Thoracic aorta (tissue), 2 donors: Measurements from ENCODE around the gene RBM26. TPM values are rescaled to one million over a fixed set of nuclear protein-coding genes. Genes with fewer than 3 reads are reported as not detected.
A peak's percentile ranks its signal among the peaks of the same experiment; 100 is the strongest.

Experiments
- ATAC-seq: fragments of 150-250 bp; one replicate; pipeline ENCODE4 v1.8.0; 2017; ENCODE audit warnings: low read depth; ENCODE audit not compliant: insufficient number of reproducible peaks, low FRiP score
- DNase-seq: peaks from one replicate; pipeline ENCODE4 v3.0.0-alpha.2; 2020; ENCODE audit warnings: low spot score
- H3K27ac ChIP-seq, 2 donors: fragments of 200-600 bp; sonication (generic); 1 replicate in 1 of 2; 2 replicates in 1 of 2; pipeline ENCODE4 v1.5.1; 2016; ENCODE audit warnings: mild to moderate bottlenecking in 2 of 2, moderate library complexity in 2 of 2
- H3K27me3 ChIP-seq: fragments of 200-600 bp; sonication (generic); replicated peaks from 2 replicates; pipeline ENCODE4 v1.6.0; 2016; ENCODE audit warnings: mild to moderate bottlenecking; ENCODE audit not compliant: insufficient read depth
- H3K36me3 ChIP-seq: fragments of 200-600 bp; sonication (generic); one replicate; pipeline ENCODE4 v1.5.1; 2016
- H3K4me1 ChIP-seq, 2 donors: fragments of 200-600 bp; sonication (generic); 1 replicate in 1 of 2; 2 replicates in 1 of 2; pipeline versions ENCODE4 v1.5.1 to v1.6.0; 2016; ENCODE audit warnings: low read depth in 2 of 2, mild to moderate bottlenecking in 1 of 2; ENCODE audit not compliant: control insufficient read depth in 1 of 2
- H3K4me3 ChIP-seq: fragments of 200-600 bp; sonication (generic); 2 replicates; pipeline ENCODE4 v1.5.1; 2016; ENCODE audit warnings: mild to moderate bottlenecking
- H3K9me3 ChIP-seq: fragments of 200-600 bp; sonication (generic); 2 replicates; pipeline ENCODE4 v1.5.1; 2016
- total RNA-seq, 2 donors: library from RNA; depleted of rRNA; stranded (reverse); fragments of >200 nt; gene quantifications; one replicate each; pipeline versions ENCODE4 v1.1.0 to v1.2.3, GENCODE V29; 2016
- TF ChIP-seq, protein P1 (sequence below): fragments of 200-600 bp; sonication (generic); IDR thresholded peaks from one replicate; pipeline ENCODE4 v1.5.1; 2019; ENCODE audit warnings: antibody characterized with exemption

The RBM26 gene
- total RNA-seq, 2 donors from 2014 or later, result 30.9 to 55.4 TPM

GRCh38 chr13:79404985-79405384 lies 1.1 kb downstream of the RBM26 start:
- Histone ChIP-seq H3K4me3 (peak overlapping the region; percentile 93), H3K36me3 (no peaks in the 10 kb centered on the region), H3K27ac (peak overlapping the region in 1 of 2 donors; percentile 90), H3K9me3 (no peaks in the 10 kb centered on the region), H3K27me3 (no peaks in the 10 kb centered on the region), H3K4me1 (peaks cover 36 to 48% of the 10 kb centered on the region in 2 donors)
- TF ChIP-seq, protein P1, sequence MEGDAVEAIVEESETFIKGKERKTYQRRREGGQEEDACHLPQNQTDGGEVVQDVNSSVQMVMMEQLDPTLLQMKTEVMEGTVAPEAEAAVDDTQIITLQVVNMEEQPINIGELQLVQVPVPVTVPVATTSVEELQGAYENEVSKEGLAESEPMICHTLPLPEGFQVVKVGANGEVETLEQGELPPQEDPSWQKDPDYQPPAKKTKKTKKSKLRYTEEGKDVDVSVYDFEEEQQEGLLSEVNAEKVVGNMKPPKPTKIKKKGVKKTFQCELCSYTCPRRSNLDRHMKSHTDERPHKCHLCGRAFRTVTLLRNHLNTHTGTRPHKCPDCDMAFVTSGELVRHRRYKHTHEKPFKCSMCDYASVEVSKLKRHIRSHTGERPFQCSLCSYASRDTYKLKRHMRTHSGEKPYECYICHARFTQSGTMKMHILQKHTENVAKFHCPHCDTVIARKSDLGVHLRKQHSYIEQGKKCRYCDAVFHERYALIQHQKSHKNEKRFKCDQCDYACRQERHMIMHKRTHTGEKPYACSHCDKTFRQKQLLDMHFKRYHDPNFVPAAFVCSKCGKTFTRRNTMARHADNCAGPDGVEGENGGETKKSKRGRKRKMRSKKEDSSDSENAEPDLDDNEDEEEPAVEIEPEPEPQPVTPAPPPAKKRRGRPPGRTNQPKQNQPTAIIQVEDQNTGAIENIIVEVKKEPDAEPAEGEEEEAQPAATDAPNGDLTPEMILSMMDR, result no peak
- ATAC-seq (no peak), DNase-seq (no peak)

- TF ChIP-seq, protein P1, result no peak
- H3K4me3 ChIP-seq, result peak overlapping the region; percentile 93
- ATAC-seq (no peak), DNase-seq (no peak)
- no peaks in the 10 kb centered on the region for H3K9me3 ChIP-seq
- no peak overlapping the region for H3K27ac ChIP-seq
- no peaks in the 10 kb centered on the region for H3K27me3 ChIP-seq
- H3K36me3 ChIP-seq, result no peaks in the 10 kb centered on the region
- peaks cover 36 to 54% of the 10 kb centered on the region in 2 donors for H3K4me1 ChIP-seq
These were observed 1.7 kb downstream of the RBM26 start for GRCh38 chr13:79404361-79404760.

- Histone ChIP-seq H3K4me3 (no peak overlapping the region), H3K4me1 (peaks cover 36 to 56% of the 10 kb centered on the region in 2 donors), H3K27ac (no peak overlapping the region), H3K36me3 (peaks cover 3% of the 10 kb centered on the region), H3K27me3 (no peaks in the 10 kb centered on the region), H3K9me3 (no peaks in the 10 kb centered on the region)
- TF ChIP-seq, protein P1, result no peak
- ATAC-seq (no peak), DNase-seq (no peak)
These were observed 2.9 kb downstream of the RBM26 start for GRCh38 chr13:79403113-79403512.

DNA sequence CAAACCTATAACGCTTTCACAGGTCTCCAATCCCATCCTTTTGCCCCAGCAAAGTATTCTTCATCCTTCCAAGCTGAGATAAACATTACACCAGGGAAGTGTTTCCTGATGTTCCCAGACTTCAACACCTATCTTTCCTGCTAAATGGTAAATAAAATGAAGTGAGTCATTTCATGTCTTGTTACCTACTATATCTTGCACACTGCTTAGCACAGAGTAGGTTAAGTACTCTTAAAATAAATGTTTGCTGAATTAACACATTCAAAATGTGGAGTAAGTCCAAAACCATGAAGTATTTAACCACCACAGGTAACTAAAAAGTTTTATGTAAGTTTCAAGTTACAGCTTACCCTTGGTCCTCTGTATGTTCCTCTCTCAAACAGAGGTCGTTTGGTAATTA lies 3.4 kb downstream of the RBM26 start:
- DNase-seq, result no peak
- Histone ChIP-seq H3K27ac (no peak overlapping the region), H3K4me3 (no peak overlapping the region), H3K27me3 (no peaks in the 10 kb centered on the region), H3K9me3 (no peaks in the 10 kb centered on the region), H3K36me3 (peaks cover 3% of the 10 kb centered on the region), H3K4me1 (peaks cover 36 to 56% of the 10 kb centered on the region in 2 donors)
- no peak for ATAC-seq
- TF ChIP-seq, protein P1, result no peak

- Histone ChIP-seq H3K4me1 (peaks cover 35 to 55% of the 10 kb centered on the region in 2 donors), H3K36me3 (peaks cover 3% of the 10 kb centered on the region), H3K27ac (no peak overlapping the region), H3K4me3 (no peak overlapping the region), H3K27me3 (no peaks in the 10 kb centered on the region), H3K9me3 (no peaks in the 10 kb centered on the region)
- TF ChIP-seq, protein P1, result no peak
- DNase-seq, result no peak
- ATAC-seq, result no peak
These were observed 3.9 kb downstream of the RBM26 start for GRCh38 chr13:79402074-79402635.
